Measurements from ENCODE around the gene SPG7.

GRCh38 chr16:89563639-89564392 is 55.6 kb downstream of the SPG7 start:
- TF ChIP-seq STAT6 (CRISPR knock-in tag; conservative IDR thresholded peaks at IDR 0.05; ENCODE audit: low read depth) (no peak), PRDM15 (CRISPR knock-in tag; IDR thresholded peaks at IDR 0.05) (no peak), CTCF (IDR thresholded peaks at IDR 0.05) (no peak), RELA (CRISPR knock-in tag; IDR thresholded peaks at IDR 0.05; ENCODE audit: borderline replicate concordance) (no peak), ATF3 (CRISPR knock-in tag; conservative IDR thresholded peaks at IDR 0.05) (no peak), E2F4 (CRISPR knock-in tag; IDR thresholded peaks at IDR 0.05; ENCODE audit: borderline replicate concordance, low read depth) (no peak), ELF4 (CRISPR knock-in tag; IDR thresholded peaks at IDR 0.05; ENCODE audit: low read depth) (no peak), ZNF263 (CRISPR knock-in tag; IDR thresholded peaks at IDR 0.05; ENCODE audit: low read depth) (no peak), HMGXB4 (CRISPR knock-in tag; IDR thresholded peaks at IDR 0.05) (no peak), USF1 (CRISPR knock-in tag; IDR thresholded peaks at IDR 0.05) (no peak), SP1 (CRISPR knock-in tag; conservative IDR thresholded peaks at IDR 0.05) (no peak; the same call in 1 of the 2 replicates), MXD4 (CRISPR knock-in tag; IDR thresholded peaks at IDR 0.05; ENCODE audit: borderline replicate concordance) (no peak), NR3C1 (CRISPR knock-in tag; conservative IDR thresholded peaks at IDR 0.05; ENCODE audit: low read depth) (no peak), TEAD4 (CRISPR knock-in tag; IDR thresholded peaks at IDR 0.05) (no peak)

All from WTC11 (cell line).